Measurements from ENCODE around the gene DTD1. TPM values are rescaled to one million over a fixed set of nuclear protein-coding genes. Genes with fewer than 3 reads are reported as not detected.

DTD1 gene
- total RNA-seq, 4 donors from 2014 or later, result 12.1 to 44.9 (median 19.9) TPM

- no peaks in the 10 kb centered on the region for H3K36me3 ChIP-seq
- H3K4me1 ChIP-seq, result no peaks in the 10 kb centered on the region
- 83 to 100% methylated on average over 1 to 2 of the region's 2 CpGs for WGBS, 2 donors (ENCODE audit: low coverage in 1 of 2)
- no peaks in the 10 kb centered on the region for H3K9me3 ChIP-seq
- H3K4me3 ChIP-seq, result no peak overlapping the region
- no peak overlapping the region for H3K27ac ChIP-seq
- no peak for ATAC-seq
- H3K27me3 ChIP-seq, result no peaks in the 10 kb centered on the region
- no peak for TF ChIP-seq POLR2AphosphoS5 (IDR thresholded peaks at IDR 0.05)
- no peak for TF ChIP-seq CTCF (IDR thresholded peaks at IDR 0.05)
- no peak for TF ChIP-seq POLR2A (IDR thresholded peaks at IDR 0.05)
- TF ChIP-seq EP300 (IDR thresholded peaks at IDR 0.05), result no peak
Observed at GRCh38 chr20:18705910-18706309, 118.1 kb downstream of the DTD1 start.

- Histone ChIP-seq H3K9me3 (no peaks in the 10 kb centered on the region), H3K4me1 (no peaks in the 10 kb centered on the region), H3K27ac (no peak overlapping the region), H3K36me3 (peaks cover 0 to 15% of the 10 kb centered on the region in 2 donors), H3K4me3 (no peak overlapping the region), H3K27me3 (no peaks in the 10 kb centered on the region)
- ATAC-seq, result no peak
- WGBS, 2 donors (ENCODE audit: low coverage in 1 of 2), result 100% methylated on average over 1 of the region's 1 CpG; no CpG with 5 or more reads in 1 of the 2 donors
- TF ChIP-seq EP300 (IDR thresholded peaks at IDR 0.05) (no peak), POLR2AphosphoS5 (IDR thresholded peaks at IDR 0.05) (no peak), CTCF (IDR thresholded peaks at IDR 0.05) (no peak), POLR2A (IDR thresholded peaks at IDR 0.05) (no peak)
Observed at GRCh38 chr20:18712131-18712530, 124.3 kb downstream of the DTD1 start.

GRCh38 chr20:18712882-18713281 is 125.0 kb downstream of the DTD1 start:
- H3K9me3 ChIP-seq, result no peaks in the 10 kb centered on the region
- 79 to 80% methylated on average over 2 to 3 of the region's 3 CpGs for WGBS, 2 donors (ENCODE audit: low coverage in 1 of 2)
- H3K27me3 ChIP-seq, result no peaks in the 10 kb centered on the region
- H3K36me3 ChIP-seq, result peaks cover 0 to 15% of the 10 kb centered on the region in 2 donors
- no peak for TF ChIP-seq POLR2A (IDR thresholded peaks at IDR 0.05)
- TF ChIP-seq POLR2AphosphoS5 (IDR thresholded peaks at IDR 0.05), result no peak
- no peak for TF ChIP-seq CTCF (IDR thresholded peaks at IDR 0.05)
- TF ChIP-seq EP300 (IDR thresholded peaks at IDR 0.05), result no peak
- H3K27ac ChIP-seq, result no peak overlapping the region
- no peaks in the 10 kb centered on the region for H3K4me1 ChIP-seq
- ATAC-seq, result no peak
- no peak overlapping the region for H3K4me3 ChIP-seq

GRCh38 chr20:18715564-18715963 is 127.7 kb downstream of the DTD1 start:
- no peaks in the 10 kb centered on the region for H3K9me3 ChIP-seq
- H3K4me1 ChIP-seq, result no peaks in the 10 kb centered on the region
- no peak overlapping the region for H3K4me3 ChIP-seq
- H3K27me3 ChIP-seq, result no peaks in the 10 kb centered on the region
- TF ChIP-seq POLR2AphosphoS5 (IDR thresholded peaks at IDR 0.05) (no peak), CTCF (IDR thresholded peaks at IDR 0.05) (no peak), POLR2A (IDR thresholded peaks at IDR 0.05) (no peak), EP300 (IDR thresholded peaks at IDR 0.05) (no peak)
- no peak overlapping the region for H3K27ac ChIP-seq
- no peak for ATAC-seq
- 97 to 100% methylated on average over 3 of the region's 3 CpGs for WGBS, 2 donors (ENCODE audit: low coverage in 1 of 2)
- H3K36me3 ChIP-seq, result peaks cover 0 to 15% of the 10 kb centered on the region in 2 donors

GRCh38 chr20:18717062-18717461 is 129.2 kb downstream of the DTD1 start:
- Histone ChIP-seq H3K4me3 (no peak overlapping the region), H3K27me3 (no peaks in the 10 kb centered on the region), H3K9me3 (no peaks in the 10 kb centered on the region), H3K4me1 (no peaks in the 10 kb centered on the region), H3K36me3 (peaks cover 0 to 15% of the 10 kb centered on the region in 2 donors), H3K27ac (no peak overlapping the region)
- no peak for TF ChIP-seq POLR2A (IDR thresholded peaks at IDR 0.05)
- TF ChIP-seq EP300 (IDR thresholded peaks at IDR 0.05), result no peak
- TF ChIP-seq POLR2AphosphoS5 (IDR thresholded peaks at IDR 0.05), result no peak
- TF ChIP-seq CTCF (IDR thresholded peaks at IDR 0.05), result no peak
- ATAC-seq, result no peak
- WGBS, 2 donors (ENCODE audit: low coverage in 1 of 2), result 63 to 100% methylated on average over 1 of the region's 1 CpG

Data from gastroesophageal sphincter (tissue), 4 donors.